Smooth muscle cell (in vitro differentiated cells): ENCODE measurements around the gene WDR82. TPM values are rescaled to one million over a fixed set of nuclear protein-coding genes. Genes with fewer than 3 reads are reported as not detected.

Source experiments
- DNase-seq: peaks from one replicate; lab custom pipeline; 2025; ENCODE audit not compliant: unreplicated experiment; lab: John Stamatoyannopoulos, UW
- H2AFZ ChIP-seq: fragments of 200-600 bp; sonication (generic); 2 replicates; pipeline ENCODE4 v1.6.0; 2016; ENCODE audit warnings: antibody characterized with exemption, low read depth, mild to moderate bottlenecking
- H3F3A ChIP-seq: fragments of 200-600 bp; sonication (generic); 2 replicates; pipeline ENCODE4 v1.6.0; 2017; ENCODE audit warnings: antibody characterized with exemption, low read depth
- H3K27ac ChIP-seq: fragments of 200-600 bp; sonication (generic); 2 replicates; pipeline ENCODE4 v1.5.1; 2016; ENCODE audit warnings: low read depth, mild to moderate bottlenecking
- H3K27me3 ChIP-seq: fragments of 200-600 bp; sonication (generic); 2 replicates; pipeline ENCODE4 v1.6.1; 2016; ENCODE audit warnings: low read depth, mild to moderate bottlenecking
- H3K36me3 ChIP-seq: fragments of 200-600 bp; sonication (generic); 2 replicates; pipeline ENCODE4 v1.5.1; 2016; ENCODE audit warnings: low read depth
- H3K4me1 ChIP-seq: fragments of 200-600 bp; sonication (generic); 2 replicates; pipeline ENCODE4 v1.5.1; 2016; ENCODE audit warnings: low read depth
- H3K4me2 ChIP-seq: fragments of 200-600 bp; sonication (generic); 2 replicates; pipeline ENCODE4 v1.6.0; 2016; ENCODE audit warnings: mild to moderate bottlenecking
- H3K4me3 ChIP-seq: fragments of 200-600 bp; sonication (generic); 2 replicates; pipeline ENCODE4 v1.5.1; 2016; ENCODE audit warnings: mild to moderate bottlenecking
- H3K79me2 ChIP-seq: fragments of 200-600 bp; sonication (generic); 2 replicates; pipeline ENCODE4 v1.6.0; 2016; ENCODE audit warnings: low read depth, mild to moderate bottlenecking
- H3K9ac ChIP-seq: fragments of 200-600 bp; sonication (generic); 2 replicates; pipeline ENCODE4 v1.6.0; 2016; ENCODE audit warnings: low read depth
- H3K9me3 ChIP-seq: fragments of 200-600 bp; sonication (generic); replicated peaks from 2 replicates; pipeline ENCODE4 v1.5.1; 2016; ENCODE audit warnings: low read depth
- H4K20me1 ChIP-seq: fragments of 200-600 bp; sonication (generic); 2 replicates; pipeline ENCODE4 v1.6.0; 2016; ENCODE audit warnings: low read depth
- WGBS: methylation state at CpG from one replicate; pipeline ENCODE4 v1.1.7; 2016; ENCODE audit warnings: low lambda C conversion rate; 5-methylcytosine and 5-hydroxymethylcytosine counted together
- polyA plus RNA-seq: library from polyadenylated mRNA; unstranded; fragments of >200 nt; fragmentation: Nextera tagmentation; extraction: Ambion mirVana; gene quantifications from 2 replicates; pipeline ENCODE4 v1.2.1, GENCODE V29; 2016
- total RNA-seq: library from RNA; depleted of rRNA; stranded (reverse); fragments of >200 nt; gene quantifications from 2 replicates; pipeline ENCODE4 v1.2.3, GENCODE V29; 2014
- TF ChIP-seq, protein P1 (sequence below): fragments of 200-600 bp; sonication (generic); IDR thresholded peaks from 2 replicates; pipeline ENCODE4 v1.5.1; 2017; ENCODE audit warnings: borderline replicate concordance, mild to moderate bottlenecking, antibody characterized with exemption; ENCODE audit not compliant: insufficient read depth, poor library complexity, severe bottlenecking

Gene WDR82
- total and polyA plus RNA-seq, 2 experiments from 2014 or later: 26.1 to 48.3 TPM

DNA sequence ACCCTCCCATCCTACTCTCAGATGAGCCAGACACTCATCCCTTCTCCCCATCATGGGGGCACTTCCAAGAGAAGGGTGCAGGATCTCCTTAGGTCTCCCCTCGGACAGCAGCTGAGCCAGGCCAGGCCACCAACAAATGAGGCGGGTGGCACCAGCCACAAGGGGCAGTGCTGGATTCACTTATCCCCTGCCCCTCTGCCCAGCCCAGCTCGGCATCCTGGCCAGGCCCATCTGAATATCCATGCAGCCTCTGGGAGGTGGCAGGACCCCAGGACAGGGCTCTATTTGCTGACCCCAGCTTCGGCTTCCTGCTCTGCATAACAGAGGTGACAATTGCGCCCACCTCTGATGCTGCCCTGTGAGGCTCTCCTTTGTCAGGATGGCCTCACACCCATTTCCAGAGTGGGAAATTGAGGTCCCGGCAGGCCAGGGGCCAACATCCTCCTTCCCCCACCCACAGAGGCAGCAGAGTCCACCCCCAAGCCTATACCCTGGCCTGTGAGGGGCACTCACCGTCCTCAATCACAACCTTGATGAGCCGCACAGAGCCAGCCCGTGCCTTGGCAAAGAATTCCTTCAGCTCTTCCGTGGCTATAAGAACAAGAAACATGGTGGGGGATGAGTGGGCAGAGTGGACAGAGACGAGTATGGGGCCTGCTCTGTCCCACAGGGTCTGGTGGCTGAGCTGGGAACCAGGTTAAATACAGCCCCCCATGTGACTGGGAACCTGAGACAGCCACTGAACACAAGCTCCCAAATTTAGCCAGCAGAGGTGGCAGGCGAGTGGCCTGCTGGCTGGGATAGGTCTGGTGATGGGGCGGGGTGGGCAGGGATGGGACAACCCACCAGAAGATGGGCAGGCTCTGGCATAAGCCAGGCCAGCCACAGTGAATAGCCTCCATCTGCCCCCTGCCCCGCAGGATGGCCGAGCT lies 43.7 kb downstream of the WDR82 start:
- Histone ChIP-seq H3K4me1 (peaks cover 11% of the 10 kb centered on the region), H3K9me3 (no peaks in the 10 kb centered on the region), H3K79me2 (peaks cover 52% of the 10 kb centered on the region), H4K20me1 (peaks cover 66% of the 10 kb centered on the region), H3F3A (no peaks in the 10 kb centered on the region), H3K9ac (no peak overlapping the region), H3K36me3 (no peaks in the 10 kb centered on the region), H3K27me3 (no peaks in the 10 kb centered on the region), H3K27ac (no peak overlapping the region), H3K4me2 (no peak overlapping the region), H2AFZ (no peak overlapping the region), H3K4me3 (no peak overlapping the region)
- 95% methylated on average over 15 of the region's 15 CpGs for WGBS
- TF ChIP-seq, protein P1, sequence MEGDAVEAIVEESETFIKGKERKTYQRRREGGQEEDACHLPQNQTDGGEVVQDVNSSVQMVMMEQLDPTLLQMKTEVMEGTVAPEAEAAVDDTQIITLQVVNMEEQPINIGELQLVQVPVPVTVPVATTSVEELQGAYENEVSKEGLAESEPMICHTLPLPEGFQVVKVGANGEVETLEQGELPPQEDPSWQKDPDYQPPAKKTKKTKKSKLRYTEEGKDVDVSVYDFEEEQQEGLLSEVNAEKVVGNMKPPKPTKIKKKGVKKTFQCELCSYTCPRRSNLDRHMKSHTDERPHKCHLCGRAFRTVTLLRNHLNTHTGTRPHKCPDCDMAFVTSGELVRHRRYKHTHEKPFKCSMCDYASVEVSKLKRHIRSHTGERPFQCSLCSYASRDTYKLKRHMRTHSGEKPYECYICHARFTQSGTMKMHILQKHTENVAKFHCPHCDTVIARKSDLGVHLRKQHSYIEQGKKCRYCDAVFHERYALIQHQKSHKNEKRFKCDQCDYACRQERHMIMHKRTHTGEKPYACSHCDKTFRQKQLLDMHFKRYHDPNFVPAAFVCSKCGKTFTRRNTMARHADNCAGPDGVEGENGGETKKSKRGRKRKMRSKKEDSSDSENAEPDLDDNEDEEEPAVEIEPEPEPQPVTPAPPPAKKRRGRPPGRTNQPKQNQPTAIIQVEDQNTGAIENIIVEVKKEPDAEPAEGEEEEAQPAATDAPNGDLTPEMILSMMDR: no peak
- DNase-seq: no peak

GRCh38 chr3:52233968-52234367 lies 44.5 kb downstream of the WDR82 start:
- no peaks in the 10 kb centered on the region for H3K36me3 ChIP-seq
- no peak overlapping the region for H3K4me2 ChIP-seq
- no peak overlapping the region for H3K4me3 ChIP-seq
- peaks cover 51% of the 10 kb centered on the region for H3K79me2 ChIP-seq
- H2AFZ ChIP-seq: no peak overlapping the region
- no peak overlapping the region for H3K9ac ChIP-seq
- no peaks in the 10 kb centered on the region for H3K9me3 ChIP-seq
- no peak overlapping the region for H3K27ac ChIP-seq
- DNase-seq: no peak
- 98% methylated on average over 3 of the region's 3 CpGs for WGBS
- H3K4me1 ChIP-seq: peaks cover 11% of the 10 kb centered on the region
- H4K20me1 ChIP-seq: peaks cover 66% of the 10 kb centered on the region
- no peaks in the 10 kb centered on the region for H3K27me3 ChIP-seq
- TF ChIP-seq, protein P1: no peak
- no peaks in the 10 kb centered on the region for H3F3A ChIP-seq

- H3K9me3 ChIP-seq: no peaks in the 10 kb centered on the region
- H3K79me2 ChIP-seq: peaks cover 43% of the 10 kb centered on the region
- no peaks in the 10 kb centered on the region for H3F3A ChIP-seq
- H3K4me3 ChIP-seq: no peak overlapping the region
- no peak overlapping the region for H3K4me2 ChIP-seq
- TF ChIP-seq, protein P1: no peak
- no peak for DNase-seq
- no peak overlapping the region for H3K27ac ChIP-seq
- H3K36me3 ChIP-seq: no peaks in the 10 kb centered on the region
- no peak overlapping the region for H2AFZ ChIP-seq
- no peak overlapping the region for H3K9ac ChIP-seq
- H3K27me3 ChIP-seq: no peaks in the 10 kb centered on the region
- peaks cover 6% of the 10 kb centered on the region for H3K4me1 ChIP-seq
- WGBS: 98% methylated on average over 5 of the region's 5 CpGs
- H4K20me1 ChIP-seq: peaks cover 66% of the 10 kb centered on the region
Measured at GRCh38 chr3:52233108-52233591, 45.3 kb downstream of the WDR82 start.
